PC-9 (cell line): Measurements from ENCODE around the gene TRPM6. TPM values are rescaled to one million over a fixed set of nuclear protein-coding genes. Genes with fewer than 3 reads are reported as not detected.

Experiments used
- BruUV-seq: library from RNA; stranded (reverse); fragments of 400-500 nt; replicated peaks from 2 replicates; lab custom pipeline; 2021; lab: Mats Ljungman, UMichigan
- CTCF ChIA-PET: fragments of 300-600 bp; sonication (Branson Sonifier 250); formaldehyde crosslinking; loops from one replicate; lab custom pipeline; 2022; ENCODE audit warnings: antibody characterized with exemption; lab: Charles Lee
- POLR2A ChIA-PET: fragments of 300-600 bp; sonication (Branson Sonifier 250); formaldehyde crosslinking; loops from one replicate; lab custom pipeline; 2022; ENCODE audit warnings: antibody characterized with exemption; ENCODE audit not compliant: unreplicated experiment; lab: Charles Lee
- DNase-seq, 2 experiments: peaks; one replicate each; pipeline versions ENCODE4 v3.0.0 to v3.0.0-alpha.2; 2015 to 2022; ENCODE audit warnings: mixed read lengths in 1 of 2
- H2AFZ ChIP-seq: fragments of 200-600 bp; sonication (generic); 2 replicates; pipeline ENCODE4 v1.8.1; 2017; ENCODE audit warnings: antibody characterized with exemption
- H3F3A ChIP-seq: fragments of 200-600 bp; sonication (generic); 2 replicates; pipeline ENCODE4 v1.8.1; 2017; ENCODE audit warnings: antibody characterized with exemption, mild to moderate bottlenecking, low read depth; ENCODE audit not compliant: insufficient read depth
- H3K27ac ChIP-seq: fragments of 200-600 bp; sonication (generic); 2 replicates; pipeline ENCODE4 v1.6.1; 2016; ENCODE audit warnings: mixed run types
- H3K27me3 ChIP-seq: fragments of 200-600 bp; sonication (generic); 2 replicates; pipeline ENCODE4 v1.6.1; 2016; ENCODE audit warnings: low read depth, mixed run types; ENCODE audit not compliant: insufficient read depth
- H3K36me3 ChIP-seq: fragments of 200-600 bp; sonication (generic); 2 replicates; pipeline ENCODE4 v1.6.1; 2016; ENCODE audit warnings: low read depth, mixed run types
- H3K4me1 ChIP-seq: fragments of 200-600 bp; sonication (generic); replicated peaks from 2 replicates; pipeline ENCODE4 v1.6.1; 2016; ENCODE audit warnings: mixed run types; ENCODE audit not compliant: insufficient read depth
- H3K4me2 ChIP-seq: fragments of 200-600 bp; sonication (generic); 2 replicates; pipeline ENCODE4 v1.6.1; 2017; ENCODE audit warnings: mixed run types
- H3K4me3 ChIP-seq: fragments of 200-600 bp; sonication (generic); 2 replicates; pipeline ENCODE4 v1.6.1; 2016; ENCODE audit warnings: mixed run types
- H3K79me2 ChIP-seq: fragments of 200-600 bp; sonication (generic); 2 replicates; pipeline ENCODE4 v1.6.1; 2017; ENCODE audit warnings: low read depth, mixed run types
- H3K9me2 ChIP-seq: fragments of 200-600 bp; sonication (generic); 2 replicates; pipeline ENCODE4 v1.8.1; 2017; ENCODE audit warnings: mild to moderate bottlenecking; ENCODE audit not compliant: insufficient read depth
- H3K9me3 ChIP-seq: fragments of 200-600 bp; sonication (generic); 2 replicates; pipeline ENCODE4 v1.8.1; 2016; ENCODE audit warnings: low read depth; ENCODE audit not compliant: insufficient read depth
- H4K20me1 ChIP-seq: fragments of 200-600 bp; sonication (generic); 2 replicates; pipeline ENCODE4 v1.8.1; 2017; ENCODE audit not compliant: insufficient read depth
- EZH2 ChIP-seq: fragments of 200-600 bp; sonication (generic); IDR thresholded peaks from 2 replicates; pipeline ENCODE4 v1.8.0; 2017; ENCODE audit warnings: antibody characterized with exemption, low read depth
- intact Hi-C: fragments of 100-400 bp; cut with micrococcal nuclease; formaldehyde crosslinking; loops from one replicate; pipeline ENCODE4 v1.10.0; 2022; ENCODE audit not compliant: unreplicated experiment
- total RNA-seq: library from RNA; stranded (reverse); gene quantifications from 2 replicates; pipeline ENCODE4 v1.2.3, GENCODE V29; 2021
- TF ChIP-seq, protein P1 (sequence below): fragments of 200-600 bp; sonication (generic); conservative IDR thresholded peaks from 2 replicates; pipeline ENCODE4 v1.6.1; 2017; ENCODE audit warnings: mixed run types, antibody characterized with exemption, mild to moderate bottlenecking, moderate library complexity

The TRPM6 gene
- total RNA-seq, 1 experiment from 2014 or later = 0.09 TPM

DNA sequence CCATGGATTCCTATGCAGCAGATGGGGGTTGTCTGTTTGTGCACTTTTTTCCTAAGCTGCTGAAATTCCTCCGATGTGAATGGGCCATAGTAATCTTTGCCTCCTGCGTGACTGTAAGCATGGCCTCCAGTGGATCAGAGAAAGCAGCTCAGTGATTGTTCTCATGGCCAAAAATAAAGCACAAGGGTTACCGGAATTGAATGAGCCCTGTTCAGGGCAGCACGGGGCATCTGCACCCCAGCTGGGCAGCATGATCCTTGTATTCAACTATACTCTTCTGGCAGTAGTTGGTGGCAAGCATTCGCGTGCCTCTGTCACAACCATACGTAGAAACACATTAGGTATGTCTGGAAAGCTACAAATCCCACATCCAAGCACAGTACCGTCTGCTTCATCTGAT is 196.7 kb downstream of the TRPM6 start:
- Histone ChIP-seq H2AFZ (no peak overlapping the region), H3K9me3 (no peaks in the 10 kb centered on the region), H3K4me3 (no peak overlapping the region), H3K27me3 (no peaks in the 10 kb centered on the region), H4K20me1 (no peaks in the 10 kb centered on the region), H3F3A (no peaks in the 10 kb centered on the region), H3K27ac (no peak overlapping the region), H3K79me2 (no peaks in the 10 kb centered on the region), H3K4me2 (no peak overlapping the region), H3K4me1 (no peaks in the 10 kb centered on the region), H3K9me2 (no peaks in the 10 kb centered on the region), H3K36me3 (no peaks in the 10 kb centered on the region)
- POLR2A ChIA-PET = no interaction called here
- CTCF ChIA-PET = no interaction called here
- DNase-seq = no peak
- TF ChIP-seq, protein P1, sequence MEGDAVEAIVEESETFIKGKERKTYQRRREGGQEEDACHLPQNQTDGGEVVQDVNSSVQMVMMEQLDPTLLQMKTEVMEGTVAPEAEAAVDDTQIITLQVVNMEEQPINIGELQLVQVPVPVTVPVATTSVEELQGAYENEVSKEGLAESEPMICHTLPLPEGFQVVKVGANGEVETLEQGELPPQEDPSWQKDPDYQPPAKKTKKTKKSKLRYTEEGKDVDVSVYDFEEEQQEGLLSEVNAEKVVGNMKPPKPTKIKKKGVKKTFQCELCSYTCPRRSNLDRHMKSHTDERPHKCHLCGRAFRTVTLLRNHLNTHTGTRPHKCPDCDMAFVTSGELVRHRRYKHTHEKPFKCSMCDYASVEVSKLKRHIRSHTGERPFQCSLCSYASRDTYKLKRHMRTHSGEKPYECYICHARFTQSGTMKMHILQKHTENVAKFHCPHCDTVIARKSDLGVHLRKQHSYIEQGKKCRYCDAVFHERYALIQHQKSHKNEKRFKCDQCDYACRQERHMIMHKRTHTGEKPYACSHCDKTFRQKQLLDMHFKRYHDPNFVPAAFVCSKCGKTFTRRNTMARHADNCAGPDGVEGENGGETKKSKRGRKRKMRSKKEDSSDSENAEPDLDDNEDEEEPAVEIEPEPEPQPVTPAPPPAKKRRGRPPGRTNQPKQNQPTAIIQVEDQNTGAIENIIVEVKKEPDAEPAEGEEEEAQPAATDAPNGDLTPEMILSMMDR = no peak
- TF ChIP-seq EZH2 = no peak
- intact Hi-C loops = no loop called here
- no TSS peak for BruUV-seq

DNA sequence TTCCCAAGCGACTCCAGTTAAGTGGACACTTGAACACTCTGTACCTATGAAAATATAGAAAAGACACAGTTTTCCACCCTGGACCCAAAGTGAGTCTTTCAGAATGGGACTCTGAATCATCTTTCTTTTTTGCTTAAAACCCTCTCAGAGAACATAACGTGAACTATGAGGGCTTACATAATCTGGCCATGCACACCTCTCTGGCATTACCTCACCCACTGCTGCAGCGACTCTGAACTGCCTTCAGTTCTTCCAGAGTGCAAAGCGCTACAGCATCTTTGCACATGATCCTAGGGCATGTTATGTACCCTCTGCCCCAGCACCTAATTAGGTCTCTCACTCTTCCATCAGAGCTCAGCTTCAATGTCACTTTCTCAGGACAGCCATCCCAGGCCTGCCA is 204.4 kb downstream of the TRPM6 start:
- ChIA-PET CTCF (no interaction called here), POLR2A (no interaction called here)
- H3K27me3 ChIP-seq = no peaks in the 10 kb centered on the region
- BruUV-seq = no TSS peak
- no peak overlapping the region for H3K4me2 ChIP-seq
- DNase-seq = no peak
- H4K20me1 ChIP-seq = no peaks in the 10 kb centered on the region
- H3K4me1 ChIP-seq = no peaks in the 10 kb centered on the region
- H3K27ac ChIP-seq = no peak overlapping the region
- intact Hi-C loops = no loop called here
- H3F3A ChIP-seq = no peaks in the 10 kb centered on the region
- H3K4me3 ChIP-seq = no peak overlapping the region
- H3K9me2 ChIP-seq = no peaks in the 10 kb centered on the region
- no peaks in the 10 kb centered on the region for H3K79me2 ChIP-seq
- no peak for TF ChIP-seq EZH2
- TF ChIP-seq, protein P1 = no peak
- H2AFZ ChIP-seq = no peak overlapping the region
- H3K9me3 ChIP-seq = no peaks in the 10 kb centered on the region
- no peaks in the 10 kb centered on the region for H3K36me3 ChIP-seq

DNA sequence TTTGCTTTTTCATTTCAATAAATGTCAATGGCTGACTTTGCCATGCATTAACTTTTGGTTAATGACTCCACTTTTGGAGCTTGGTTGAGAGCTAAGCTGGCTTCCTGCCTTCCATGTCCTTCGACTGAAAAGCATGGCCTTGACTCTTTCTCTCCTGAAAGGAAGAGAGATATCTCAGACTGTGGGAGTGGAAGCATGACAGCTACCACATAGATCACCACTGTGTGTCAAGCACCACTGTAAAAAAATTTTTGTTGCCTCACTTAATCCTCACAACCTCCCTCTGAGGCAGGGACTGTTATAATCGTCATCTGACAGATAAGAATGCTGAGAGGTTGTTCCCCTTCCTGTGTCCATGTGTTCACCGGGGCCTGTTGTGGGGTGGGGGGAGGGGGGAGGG is 205.8 kb downstream of the TRPM6 start:
- CTCF ChIA-PET = no interaction called here
- BruUV-seq = no TSS peak

More for the DNA sequence above, 205.8 kb downstream of the TRPM6 start:
- no peaks in the 10 kb centered on the region for H3F3A ChIP-seq
- no peaks in the 10 kb centered on the region for H4K20me1 ChIP-seq
- H3K4me3 ChIP-seq = no peak overlapping the region
- intact Hi-C loops = no loop called here
- no peaks in the 10 kb centered on the region for H3K79me2 ChIP-seq
- H3K9me2 ChIP-seq = no peaks in the 10 kb centered on the region
- no peaks in the 10 kb centered on the region for H3K36me3 ChIP-seq
- H3K9me3 ChIP-seq = no peaks in the 10 kb centered on the region
- H3K27ac ChIP-seq = no peak overlapping the region
- POLR2A ChIA-PET = no interaction called here
- no peaks in the 10 kb centered on the region for H3K4me1 ChIP-seq
- H3K27me3 ChIP-seq = no peaks in the 10 kb centered on the region
- TF ChIP-seq, protein P1 = no peak
- no peak for TF ChIP-seq EZH2
- no peak overlapping the region for H3K4me2 ChIP-seq
- no peak for DNase-seq
- no peak overlapping the region for H2AFZ ChIP-seq
